ENCODE results near the gene C2orf49. TPM values are rescaled to one million over a fixed set of nuclear protein-coding genes. Genes with fewer than 3 reads are reported as not detected.

The C2orf49 gene
- total RNA-seq, 1 donor from 2014 or later = 21.6 TPM

DNA sequence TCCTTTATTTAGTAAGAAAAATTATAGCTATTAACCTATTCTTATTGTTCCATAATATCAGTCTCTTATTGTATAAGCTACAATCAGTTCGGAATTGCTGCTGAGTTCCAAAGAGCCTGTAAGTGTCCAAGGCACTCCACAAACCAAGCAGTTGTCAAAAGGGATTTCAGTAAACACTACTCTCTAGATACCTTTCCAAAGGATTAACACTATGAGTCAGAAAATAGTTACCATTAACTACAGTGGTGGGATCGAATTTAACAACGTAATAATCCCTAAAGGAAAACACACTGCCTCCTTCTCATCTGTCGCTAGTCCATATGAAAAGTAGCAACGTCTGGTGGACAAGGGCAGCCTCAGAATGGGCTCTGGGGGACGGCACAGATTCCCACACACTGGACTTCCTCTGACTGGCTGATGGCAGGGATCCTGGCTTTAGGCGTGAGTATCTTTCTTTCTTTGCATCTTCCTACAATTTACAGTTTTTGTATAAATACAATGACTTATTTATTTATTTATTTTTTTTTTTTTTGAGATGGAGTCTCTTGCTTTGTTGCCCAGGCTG is 16.6 kb upstream of the C2orf49 start:
- peaks cover 22% of the 10 kb centered on the region for H3K4me1 ChIP-seq (ENCODE audit: insufficient read depth, low read length)
- Mint-ChIP-seq H3K36me3 (ENCODE audit: low read depth, unreplicated experiment) (no peaks in the 10 kb centered on the region), H3K4me1 (ENCODE audit: low read depth, unreplicated experiment) (peaks cover 62% of the 10 kb centered on the region), H3K4me3 (ENCODE audit: unreplicated experiment) (no peak overlapping the region), H3K27me3 (ENCODE audit: low read depth, unreplicated experiment) (no peaks in the 10 kb centered on the region), H3K9me3 (ENCODE audit: unreplicated experiment) (no peaks in the 10 kb centered on the region), H3K27ac (ENCODE audit: unreplicated experiment) (peak overlapping the region; percentile 53)
- no peak overlapping the region for H3K4me3 ChIP-seq (ENCODE audit: insufficient read depth, low read depth, low read length)
- TF ChIP-seq, protein P1, sequence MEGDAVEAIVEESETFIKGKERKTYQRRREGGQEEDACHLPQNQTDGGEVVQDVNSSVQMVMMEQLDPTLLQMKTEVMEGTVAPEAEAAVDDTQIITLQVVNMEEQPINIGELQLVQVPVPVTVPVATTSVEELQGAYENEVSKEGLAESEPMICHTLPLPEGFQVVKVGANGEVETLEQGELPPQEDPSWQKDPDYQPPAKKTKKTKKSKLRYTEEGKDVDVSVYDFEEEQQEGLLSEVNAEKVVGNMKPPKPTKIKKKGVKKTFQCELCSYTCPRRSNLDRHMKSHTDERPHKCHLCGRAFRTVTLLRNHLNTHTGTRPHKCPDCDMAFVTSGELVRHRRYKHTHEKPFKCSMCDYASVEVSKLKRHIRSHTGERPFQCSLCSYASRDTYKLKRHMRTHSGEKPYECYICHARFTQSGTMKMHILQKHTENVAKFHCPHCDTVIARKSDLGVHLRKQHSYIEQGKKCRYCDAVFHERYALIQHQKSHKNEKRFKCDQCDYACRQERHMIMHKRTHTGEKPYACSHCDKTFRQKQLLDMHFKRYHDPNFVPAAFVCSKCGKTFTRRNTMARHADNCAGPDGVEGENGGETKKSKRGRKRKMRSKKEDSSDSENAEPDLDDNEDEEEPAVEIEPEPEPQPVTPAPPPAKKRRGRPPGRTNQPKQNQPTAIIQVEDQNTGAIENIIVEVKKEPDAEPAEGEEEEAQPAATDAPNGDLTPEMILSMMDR (IDR thresholded peaks at IDR 0.05; ENCODE audit: insufficient read depth, low read depth, low read length) = no peak
- no peak for TF ChIP-seq EZH2 (IDR thresholded peaks at IDR 0.05; ENCODE audit: insufficient read depth, low read length)
- DNase-seq (ENCODE audit: low read depth) (no peak), FAIRE-seq (no peak)
- no peak overlapping the region for H3K9ac ChIP-seq (ENCODE audit: low read length)
- H4K20me1 ChIP-seq (ENCODE audit: insufficient read depth, low read length) = peaks cover 18% of the 10 kb centered on the region
- H3K79me2 ChIP-seq (ENCODE audit: insufficient read depth, low read length) = peaks cover 66% of the 10 kb centered on the region
- H3K9me3 ChIP-seq (ENCODE audit: insufficient read depth, low read depth, low read length) = no peaks in the 10 kb centered on the region
- no peak overlapping the region for H2AFZ ChIP-seq (ENCODE audit: low read depth, low read length)
- no peaks in the 10 kb centered on the region for H3K27me3 ChIP-seq (ENCODE audit: insufficient read depth, low read length)
- no peak overlapping the region for H3K4me2 ChIP-seq (ENCODE audit: low read length)
- H3K27ac ChIP-seq (ENCODE audit: low read depth, low read length) = no peak overlapping the region
- no peaks in the 10 kb centered on the region for H3K36me3 ChIP-seq (ENCODE audit: insufficient read depth, low read length)

DNA sequence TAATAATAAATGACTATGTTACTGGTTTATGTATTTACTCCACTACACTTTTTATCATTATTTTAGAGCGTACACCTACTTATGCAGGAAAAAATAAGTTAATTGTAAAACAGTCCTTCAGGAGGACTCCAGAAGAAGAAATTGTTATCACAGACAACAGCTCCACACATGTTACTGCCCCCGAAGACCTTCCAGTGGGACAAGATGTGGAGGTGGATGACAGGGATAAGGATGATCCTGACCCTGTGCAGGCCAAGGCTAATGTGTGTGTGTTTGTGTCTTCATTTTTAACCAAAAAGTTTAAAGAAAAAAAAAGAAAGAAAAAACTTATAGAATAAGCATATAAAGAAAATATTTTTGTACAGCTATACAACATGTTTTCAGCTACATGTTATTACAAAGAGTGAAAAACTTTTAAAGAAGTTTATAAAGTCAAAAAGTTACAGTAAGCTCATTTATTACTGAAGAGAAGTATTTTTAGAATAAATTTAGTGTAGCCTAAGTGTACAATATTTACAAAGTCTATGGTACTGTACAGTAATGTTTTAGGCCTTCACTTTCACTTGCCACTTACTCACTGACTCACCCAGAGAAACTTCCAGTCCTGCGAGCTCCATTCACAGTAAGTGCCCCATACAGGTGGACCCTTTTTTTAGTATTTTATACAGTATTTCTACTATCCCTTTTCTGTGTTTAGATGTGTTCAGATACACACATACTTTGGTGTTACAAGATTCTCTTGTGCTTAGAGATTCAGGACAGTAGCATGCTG is 15.3 kb upstream of the C2orf49 start:
- Mint-ChIP-seq H3K9me3 (ENCODE audit: unreplicated experiment) (no peaks in the 10 kb centered on the region), H3K27ac (ENCODE audit: unreplicated experiment) (peak overlapping the region; percentile 58)
- no peak overlapping the region for H3K27ac ChIP-seq (ENCODE audit: low read depth, low read length)

More for the DNA sequence above, 15.3 kb upstream of the C2orf49 start:
- H3K27me3 Mint-ChIP-seq (ENCODE audit: low read depth, unreplicated experiment) = no peaks in the 10 kb centered on the region
- H3K4me3 ChIP-seq (ENCODE audit: insufficient read depth, low read depth, low read length) = no peak overlapping the region
- no peak overlapping the region for H3K9ac ChIP-seq (ENCODE audit: low read length)
- DNase-seq (ENCODE audit: low read depth) (peak; percentile 57), FAIRE-seq (no peak)
- no peaks in the 10 kb centered on the region for H3K36me3 ChIP-seq (ENCODE audit: insufficient read depth, low read length)
- no peaks in the 10 kb centered on the region for H3K36me3 Mint-ChIP-seq (ENCODE audit: low read depth, unreplicated experiment)
- H3K9me3 ChIP-seq (ENCODE audit: insufficient read depth, low read depth, low read length) = no peaks in the 10 kb centered on the region
- peaks cover 65% of the 10 kb centered on the region for H3K4me1 Mint-ChIP-seq (ENCODE audit: low read depth, unreplicated experiment)
- no peak overlapping the region for H3K4me3 Mint-ChIP-seq (ENCODE audit: unreplicated experiment)
- TF ChIP-seq, protein P1 (IDR thresholded peaks at IDR 0.05; ENCODE audit: insufficient read depth, low read depth, low read length) = no peak
- no peak for TF ChIP-seq EZH2 (IDR thresholded peaks at IDR 0.05; ENCODE audit: insufficient read depth, low read length)
- no peaks in the 10 kb centered on the region for H3K27me3 ChIP-seq (ENCODE audit: insufficient read depth, low read length)
- peaks cover 13% of the 10 kb centered on the region for H4K20me1 ChIP-seq (ENCODE audit: insufficient read depth, low read length)
- peaks cover 22% of the 10 kb centered on the region for H3K4me1 ChIP-seq (ENCODE audit: insufficient read depth, low read length)
- peaks cover 64% of the 10 kb centered on the region for H3K79me2 ChIP-seq (ENCODE audit: insufficient read depth, low read length)
- H3K4me2 ChIP-seq (ENCODE audit: low read length) = no peak overlapping the region
- H2AFZ ChIP-seq (ENCODE audit: low read depth, low read length) = no peak overlapping the region
